DMS 273 treated with DMSO at 0.1 percent for 48 hours (cell line): ENCODE results near the gene CHD2.
"Not testable (repeated sequence)": the region's sequence is repeated elsewhere in the genome, so short reads cannot be mapped to it uniquely, and the experiment has no call there.

Experiments
- DNase-seq: peaks from one replicate; lab custom pipeline; 2025; lab: John Stamatoyannopoulos, UW

CHD2 gene

GRCh38 chr15:92906563-92907081 is 6.5 kb downstream of the CHD2 start:
- DNase-seq: no peak

DNA sequence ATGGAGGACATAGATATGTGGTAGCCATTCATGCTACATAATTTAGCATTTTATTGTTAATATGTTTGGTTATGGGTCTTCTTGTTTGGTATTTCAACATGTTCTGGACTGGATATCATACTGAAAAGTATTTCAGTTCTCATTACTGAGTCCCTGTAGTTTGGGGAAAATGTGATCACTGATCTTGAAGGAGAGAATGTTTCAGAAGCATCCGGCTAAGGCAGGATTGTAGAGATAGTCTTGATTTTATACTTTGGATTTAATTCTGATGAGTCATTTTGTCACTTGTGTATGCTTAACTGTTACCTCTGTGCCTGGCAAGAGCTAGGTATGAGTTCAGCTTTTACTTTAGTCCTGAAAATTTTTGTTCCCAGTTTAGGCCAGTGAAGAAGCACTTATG is 7.1 kb downstream of the CHD2 start:
- no peak for DNase-seq

- DNase-seq: no peak
These were observed 8.0 kb downstream of the CHD2 start for GRCh38 chr15:92907896-92908712.

- DNase-seq: no peak
These were observed 8.6 kb downstream of the CHD2 start for GRCh38 chr15:92908713-92909057.

DNA sequence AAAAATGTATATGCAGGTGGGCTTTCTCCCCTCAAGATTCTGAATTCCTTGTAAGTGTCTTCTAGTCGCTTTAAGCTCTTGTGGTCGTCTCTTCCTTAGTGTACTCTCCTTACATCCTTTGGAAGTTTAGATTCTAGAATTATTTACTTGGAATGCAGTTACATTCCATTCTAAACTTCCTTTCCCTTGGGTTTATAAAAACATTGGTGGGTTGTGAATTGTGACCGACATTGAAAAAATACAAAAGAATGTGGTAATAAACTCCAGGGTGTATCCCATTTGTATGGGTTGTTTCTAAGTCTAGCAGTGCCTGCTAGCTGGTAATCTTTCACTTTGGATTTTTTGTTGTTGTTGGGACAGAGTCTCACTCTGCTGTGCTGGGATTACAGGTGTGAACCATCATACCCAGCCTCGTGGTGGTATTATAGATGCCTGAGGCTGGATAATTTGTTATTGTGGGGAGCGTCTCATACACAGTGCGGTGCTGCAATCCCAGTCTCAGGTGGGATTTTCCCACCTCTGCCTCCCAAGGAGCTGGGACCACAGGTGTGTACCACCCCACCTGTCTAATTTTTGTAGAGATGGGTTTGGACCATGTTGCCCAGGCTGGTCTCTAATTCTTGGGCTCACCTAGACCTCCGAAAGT is 9.1 kb downstream of the CHD2 start:
- DNase-seq: no peak

- DNase-seq: no peak
These were observed 10.3 kb downstream of the CHD2 start for GRCh38 chr15:92910451-92910850.

GRCh38 chr15:92914103-92914499 is 14.0 kb downstream of the CHD2 start:
- no peak for DNase-seq

DNA sequence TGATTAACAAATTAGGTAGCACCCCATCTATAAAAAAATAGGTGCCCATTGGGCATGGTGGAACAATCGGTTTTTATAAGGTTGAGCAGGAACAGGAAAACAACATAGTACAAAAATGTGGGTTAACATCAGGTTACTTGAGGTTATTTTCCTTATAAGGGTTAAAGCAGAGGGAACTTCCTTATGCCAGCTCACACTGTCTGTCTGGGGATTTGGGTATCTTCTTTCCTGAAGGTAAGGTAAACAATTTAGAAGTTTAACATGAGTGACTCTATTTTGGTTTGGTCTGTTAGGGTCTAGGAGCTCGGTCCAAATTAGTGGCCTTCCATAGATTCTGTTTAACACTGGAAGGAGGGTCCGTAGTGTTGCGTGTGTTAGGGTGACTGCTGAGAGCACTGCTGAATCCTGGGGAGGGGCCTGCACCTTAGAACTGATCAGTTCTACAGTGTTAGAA is 14.7 kb downstream of the CHD2 start:
- no peak for DNase-seq

DNA sequence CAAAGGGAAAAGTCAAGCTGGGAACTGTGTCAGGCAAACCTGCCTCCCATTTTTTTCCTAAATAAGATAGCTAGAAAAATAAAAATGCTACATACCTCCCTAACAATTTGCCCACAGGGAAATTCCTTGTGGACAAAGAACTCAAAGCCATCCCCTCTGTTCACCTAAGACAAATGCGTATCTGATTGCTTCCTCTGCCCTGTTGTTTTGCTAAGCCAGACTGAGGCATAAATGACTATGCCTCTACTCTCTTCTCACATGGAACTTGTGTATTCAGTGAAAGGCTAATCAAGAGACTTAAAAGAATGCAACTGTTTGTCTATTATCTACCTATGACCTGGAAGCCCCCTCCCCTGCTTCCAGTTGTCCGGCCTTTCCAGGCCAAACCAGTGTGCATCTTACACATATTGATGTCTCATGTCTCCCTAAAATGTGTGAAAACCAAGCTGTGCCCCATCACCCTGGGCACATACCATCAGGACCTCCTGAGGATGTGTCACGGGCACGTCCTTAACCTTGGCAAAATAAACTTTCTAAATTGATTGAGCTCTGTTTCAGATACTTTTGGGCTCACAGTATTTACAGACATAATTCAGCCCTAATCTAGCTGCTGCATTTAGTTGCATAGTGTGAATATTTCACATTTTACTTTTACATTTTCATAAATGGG is 15.8 kb downstream of the CHD2 start:
- no peak for DNase-seq

GRCh38 chr15:92917598-92918407 is 17.7 kb downstream of the CHD2 start:
- peak; percentile 80 for DNase-seq

- DNase-seq: not testable (repeated sequence)
These were observed 18.8 kb downstream of the CHD2 start for GRCh38 chr15:92918881-92919280.

GRCh38 chr15:92920595-92921161 is 20.6 kb downstream of the CHD2 start:
- no peak for DNase-seq

GRCh38 chr15:92921215-92922131 is 21.3 kb downstream of the CHD2 start:
- DNase-seq: no peak

GRCh38 chr15:92922418-92923002 is 22.4 kb downstream of the CHD2 start:
- no peak for DNase-seq

DNA sequence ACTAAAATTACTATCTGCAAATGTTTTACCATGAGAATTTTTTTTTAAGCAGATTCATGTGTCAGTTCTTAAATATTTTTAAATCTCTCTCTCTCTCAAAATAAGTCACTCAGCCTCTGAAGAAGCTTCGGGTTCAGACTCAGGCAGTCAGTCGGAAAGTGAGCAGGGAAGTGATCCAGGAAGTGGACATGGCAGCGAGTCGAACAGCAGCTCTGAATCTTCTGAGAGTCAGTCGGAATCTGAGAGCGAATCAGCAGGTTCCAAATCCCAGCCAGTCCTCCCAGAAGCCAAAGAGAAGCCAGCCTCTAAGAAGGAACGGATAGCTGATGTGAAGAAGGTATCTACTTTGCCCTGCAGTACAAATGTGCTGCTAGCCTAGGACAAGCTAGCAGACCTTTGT is 24.1 kb downstream of the CHD2 start:
- no peak for DNase-seq

DNA sequence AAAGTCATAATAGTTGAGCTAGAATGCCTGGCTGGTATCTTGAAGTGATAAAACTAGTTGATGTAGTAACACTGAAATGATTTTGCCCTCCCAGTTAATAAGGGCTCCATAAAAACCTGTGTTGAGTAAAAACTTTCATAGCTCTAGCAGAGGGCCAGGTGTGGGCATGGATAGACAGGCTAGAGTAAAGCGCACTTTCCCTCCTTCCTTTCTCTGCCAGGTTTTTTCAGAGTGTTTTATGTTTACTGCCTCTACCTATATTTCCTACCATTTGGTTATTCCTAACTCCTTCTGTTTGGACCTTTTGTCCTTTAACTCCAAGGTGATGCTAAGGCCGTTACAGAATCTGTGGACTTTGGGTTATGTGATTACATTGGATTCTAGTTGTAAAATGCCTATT is 25.3 kb downstream of the CHD2 start:
- DNase-seq: no peak

GRCh38 chr15:92928225-92928750 is 28.2 kb downstream of the CHD2 start:
- DNase-seq: no peak

- no peak for DNase-seq
These were observed 28.9 kb downstream of the CHD2 start for GRCh38 chr15:92929002-92929401.

GRCh38 chr15:92930054-92930621 is 30.0 kb downstream of the CHD2 start:
- DNase-seq: no peak

- peak; percentile 24 for DNase-seq
These were observed 30.7 kb downstream of the CHD2 start for GRCh38 chr15:92930776-92931175.
